HG03064 (cell line): Measurements from ENCODE around the gene FOXP3.

Experiments
- ATAC-seq: cut with Tn5 transposase; IDR thresholded peaks from one replicate; pipeline ENCODE4 v1.9.1; 2021; ENCODE audit warnings: low read depth; ENCODE audit not compliant: unreplicated experiment

FOXP3 gene

DNA sequence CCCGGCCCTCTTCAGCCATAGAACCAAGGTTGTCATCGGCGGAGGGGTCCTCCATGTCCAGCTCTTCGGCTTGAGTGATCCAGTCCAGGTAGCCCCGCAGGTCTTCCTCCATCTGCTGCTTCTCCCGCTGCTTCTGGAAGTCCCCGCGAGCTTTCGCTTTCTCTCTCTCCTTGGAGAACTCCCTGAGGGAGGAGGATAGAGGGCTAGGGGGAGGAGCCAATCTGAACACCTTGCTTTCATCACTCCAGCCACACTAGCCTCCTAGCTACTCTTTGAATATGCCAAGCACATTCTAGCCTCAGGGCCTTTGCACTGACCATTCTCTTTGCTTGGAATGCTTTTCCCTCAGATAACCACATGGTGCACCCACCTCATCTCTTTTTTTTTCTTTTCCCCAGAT lies 37.6 kb downstream of the FOXP3 start:
- ATAC-seq: no peak

DNA sequence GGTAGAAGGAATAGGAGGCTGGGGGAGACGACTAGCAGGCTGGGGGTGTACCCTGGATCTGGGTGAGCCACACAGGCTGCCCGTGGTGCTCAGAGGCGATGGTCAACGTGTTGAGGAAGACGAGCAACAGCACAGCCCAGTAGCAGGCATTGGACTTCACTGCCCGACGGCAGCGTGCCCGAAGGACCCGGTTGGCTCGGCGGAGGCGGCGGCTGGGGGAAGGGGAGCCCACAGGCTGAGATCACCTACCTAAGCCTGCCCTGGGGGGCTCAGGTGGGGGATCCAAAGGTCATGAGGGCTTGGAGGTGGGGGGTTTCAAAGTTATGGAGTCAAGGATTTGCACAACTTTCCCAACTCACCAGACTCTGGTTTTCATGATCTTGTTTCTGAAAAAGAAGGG lies 38.7 kb downstream of the FOXP3 start:
- ATAC-seq: no peak

DNA sequence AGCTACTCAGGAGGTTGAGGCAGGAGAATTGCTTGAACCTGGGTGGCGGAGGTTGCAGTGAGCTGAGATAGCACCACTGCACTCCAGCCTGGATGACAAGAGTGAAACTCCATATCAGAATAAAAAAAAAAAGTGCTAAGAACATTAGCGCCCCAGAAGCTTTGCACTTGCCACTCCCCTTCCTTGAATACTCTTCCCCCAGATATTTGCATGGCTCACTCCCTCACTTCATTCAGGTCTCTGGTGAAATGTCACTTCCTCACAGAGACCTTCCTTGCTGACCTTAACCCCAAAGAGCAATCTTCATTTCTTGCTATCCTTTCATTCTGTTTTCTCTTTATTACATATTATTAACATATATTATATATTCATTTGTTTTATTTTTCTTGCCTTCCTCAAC lies 42.6 kb downstream of the FOXP3 start:
- ATAC-seq: no peak

DNA sequence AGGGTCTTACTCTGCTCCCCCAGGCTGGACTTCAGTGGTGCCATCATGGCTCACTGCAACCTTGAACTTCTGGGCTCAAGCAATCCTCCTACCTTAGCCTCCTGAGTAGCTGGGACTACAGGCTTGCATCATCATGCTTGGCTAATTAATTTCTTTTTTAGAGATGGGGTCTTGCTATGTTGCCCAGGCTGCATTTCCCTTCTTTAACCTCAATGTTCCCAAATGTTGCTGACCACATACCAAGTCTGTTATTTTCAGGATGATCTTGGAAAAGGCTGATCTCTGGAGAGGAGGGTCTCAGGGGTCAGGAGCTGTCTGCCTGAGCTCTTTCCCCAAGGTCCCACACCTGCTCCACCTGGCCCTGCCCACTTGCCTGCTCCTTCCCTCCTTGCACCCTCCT lies 44.4 kb downstream of the FOXP3 start:
- ATAC-seq: no peak

DNA sequence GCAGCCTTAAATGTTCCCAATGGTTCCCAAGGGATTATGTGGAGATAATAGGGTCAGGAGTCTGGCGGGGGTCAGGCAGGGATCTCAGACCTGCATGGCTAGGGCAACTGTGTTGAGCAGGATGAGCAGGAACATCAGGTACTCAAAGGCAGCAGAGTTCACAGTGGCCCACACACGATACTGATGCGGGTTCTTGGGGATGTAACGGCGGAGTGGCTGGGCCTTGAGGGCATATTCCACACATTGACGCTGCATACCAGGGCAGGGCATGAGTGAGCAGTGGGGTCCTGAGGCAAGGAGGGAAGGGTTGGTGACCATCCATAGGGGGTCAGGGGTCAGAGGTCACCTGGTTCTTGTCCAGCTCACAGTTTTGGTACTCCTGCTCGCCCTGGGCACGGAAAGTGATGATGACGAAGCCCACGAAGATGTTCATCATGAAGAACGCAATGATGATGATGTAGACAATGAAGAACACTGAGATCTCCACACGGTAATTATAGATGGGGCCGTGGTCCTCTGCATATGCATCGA lies 49.4 kb downstream of the FOXP3 start:
- no peak for ATAC-seq

DNA sequence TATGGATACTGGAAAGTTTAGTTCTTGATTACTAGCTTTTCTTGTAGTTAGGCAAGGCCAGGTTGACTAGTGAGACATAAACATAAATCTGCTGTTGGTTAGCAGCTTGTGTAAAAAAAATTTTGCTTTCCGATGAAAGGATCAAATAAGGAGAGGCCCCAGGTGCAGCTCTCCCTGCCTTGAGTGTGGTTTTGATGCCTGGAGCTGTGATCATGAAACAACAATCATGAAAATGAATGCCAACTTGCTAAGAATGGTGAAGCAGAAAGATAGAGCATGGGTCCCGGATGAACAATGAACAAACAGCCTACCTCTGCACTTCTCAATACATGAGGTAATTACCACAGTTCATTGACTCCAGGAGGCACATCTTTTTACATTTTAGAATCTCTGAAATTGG lies 50.1 kb downstream of the FOXP3 start:
- ATAC-seq: no peak

DNA sequence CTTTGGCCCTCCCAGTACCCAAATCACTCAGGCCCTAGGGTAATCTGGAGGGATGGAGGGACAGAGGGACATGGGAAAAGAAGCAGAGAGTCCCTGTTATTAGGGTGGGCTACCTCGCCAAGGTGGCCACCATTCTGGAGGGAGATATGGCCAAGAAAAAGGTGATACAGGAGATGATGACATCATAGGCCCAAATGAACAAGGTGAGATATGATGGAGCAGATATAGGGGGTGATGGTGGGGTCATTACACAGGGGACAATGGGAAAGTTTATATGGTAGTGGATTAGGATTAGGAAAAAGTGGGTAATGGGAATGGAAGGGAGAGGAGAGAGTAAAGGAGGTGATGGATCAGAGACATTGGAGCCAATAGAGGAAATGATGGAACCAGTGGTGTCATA lies 51.6 kb downstream of the FOXP3 start:
- ATAC-seq: no peak

DNA sequence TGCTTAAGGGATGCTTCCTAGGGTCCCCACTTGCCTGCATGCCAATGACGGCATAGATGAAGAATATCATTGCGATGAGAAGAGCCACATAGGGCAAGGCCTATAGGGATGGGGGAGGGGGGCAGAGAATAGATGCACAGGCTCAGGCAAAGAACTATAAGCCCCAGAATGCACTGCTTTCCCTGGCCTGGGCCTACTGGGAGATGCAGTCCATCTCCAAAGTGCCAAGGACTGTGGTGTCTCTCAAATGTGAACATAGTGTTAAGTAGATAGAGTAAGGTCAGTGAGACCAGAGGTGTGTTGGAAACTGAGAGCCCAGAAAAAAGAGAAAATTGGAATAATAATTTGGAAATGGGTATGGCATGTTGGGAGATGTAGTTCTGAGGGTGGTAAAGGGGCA lies 52.3 kb downstream of the FOXP3 start:
- ATAC-seq: no peak

DNA sequence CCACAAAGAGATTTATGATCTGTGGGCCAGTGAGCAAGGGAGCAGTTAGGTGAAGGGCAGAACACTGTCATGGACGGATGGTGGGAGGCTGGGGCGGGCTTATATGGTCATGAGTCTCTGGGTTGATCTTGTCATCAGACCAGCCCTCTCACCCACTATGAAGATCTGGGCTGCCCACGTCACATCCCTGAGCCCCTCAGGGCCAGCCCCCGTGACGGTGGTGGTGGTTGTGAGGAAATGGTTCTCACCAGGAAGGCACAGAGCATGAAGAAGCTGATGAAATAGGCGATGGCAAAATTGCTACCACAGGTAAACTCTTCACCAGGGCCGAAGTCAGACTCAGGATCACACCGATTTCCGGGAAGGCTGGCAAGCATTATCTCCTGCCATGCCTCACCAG lies 53.4 kb downstream of the FOXP3 start:
- ATAC-seq: no peak

DNA sequence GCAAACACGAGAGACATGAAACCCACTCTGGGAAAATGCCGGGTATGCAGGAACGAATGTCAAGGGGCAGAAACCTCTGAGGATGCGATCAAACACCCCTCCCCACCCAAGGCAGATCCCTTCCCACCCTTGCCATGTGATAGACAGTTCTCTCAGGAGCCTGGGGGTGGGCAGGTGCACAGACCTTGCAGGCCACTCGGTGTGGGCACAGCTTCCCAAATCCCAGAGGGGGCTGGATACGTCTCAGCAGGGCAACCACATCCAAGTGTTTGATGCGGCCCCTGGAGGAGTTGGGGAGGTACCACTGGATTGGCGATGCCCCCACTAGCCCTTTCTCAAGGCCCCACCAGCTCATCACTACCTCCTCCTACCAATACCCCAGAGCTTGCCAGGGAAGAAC lies 54.1 kb downstream of the FOXP3 start:
- ATAC-seq: no peak

DNA sequence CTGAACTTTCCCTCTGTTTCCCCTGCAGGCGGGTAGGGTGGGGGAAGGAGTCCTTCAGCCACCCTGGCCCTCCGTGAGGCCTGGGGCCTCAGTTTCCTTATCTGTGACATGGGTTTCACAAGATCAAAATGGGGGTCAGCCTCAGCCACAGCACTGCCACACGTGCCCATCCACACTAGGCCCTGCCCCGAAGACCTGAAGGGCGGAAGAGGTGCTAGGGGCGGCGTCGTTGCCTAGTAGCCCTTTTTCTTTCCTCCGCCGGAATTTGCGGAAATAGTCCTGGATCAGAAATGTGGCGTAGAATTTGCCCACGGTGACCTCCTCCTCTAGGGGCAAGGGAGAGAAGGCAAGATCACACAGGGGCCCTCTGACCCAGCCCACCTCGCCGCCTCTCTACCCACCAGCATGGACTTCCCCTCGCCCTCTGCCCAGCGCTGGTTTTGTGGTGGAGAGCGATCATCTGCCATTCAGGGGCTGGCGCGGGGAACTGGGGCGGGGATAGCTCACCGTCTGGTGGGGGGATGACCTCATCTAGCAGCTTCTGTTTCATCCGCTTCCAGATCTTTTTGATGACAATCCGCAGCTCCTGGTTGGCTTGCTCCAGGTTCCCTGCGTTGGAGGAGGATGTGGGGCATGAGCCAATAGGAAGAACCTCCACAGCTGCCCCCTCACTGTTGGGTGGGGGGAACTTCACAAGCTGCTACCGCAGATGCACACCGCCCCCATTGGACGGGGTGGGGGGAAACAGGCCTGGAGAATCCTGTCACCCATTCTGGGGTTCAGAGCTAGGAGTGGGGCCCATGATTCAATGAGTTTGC lies 54.9 kb downstream of the FOXP3 start:
- no peak for ATAC-seq

DNA sequence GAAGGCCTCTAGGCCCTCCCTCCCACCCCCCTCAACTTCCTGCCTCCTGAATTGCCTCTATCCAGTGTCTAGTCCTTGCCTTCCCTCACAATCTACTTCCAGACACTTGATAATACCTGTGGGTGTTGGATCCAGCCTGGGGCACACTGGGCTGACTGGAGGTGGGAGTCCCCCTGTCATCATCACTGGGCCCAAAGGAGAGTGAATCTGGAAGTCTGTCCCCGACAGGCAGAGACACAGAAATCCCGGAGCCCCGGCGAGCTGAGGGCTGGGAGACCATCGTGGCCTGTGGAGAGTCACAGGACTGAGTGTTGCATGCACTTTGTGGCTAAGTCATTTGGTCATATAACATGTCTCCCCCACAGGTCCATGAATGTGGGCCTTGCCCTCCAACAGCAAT lies 56.1 kb downstream of the FOXP3 start:
- ATAC-seq: no peak

DNA sequence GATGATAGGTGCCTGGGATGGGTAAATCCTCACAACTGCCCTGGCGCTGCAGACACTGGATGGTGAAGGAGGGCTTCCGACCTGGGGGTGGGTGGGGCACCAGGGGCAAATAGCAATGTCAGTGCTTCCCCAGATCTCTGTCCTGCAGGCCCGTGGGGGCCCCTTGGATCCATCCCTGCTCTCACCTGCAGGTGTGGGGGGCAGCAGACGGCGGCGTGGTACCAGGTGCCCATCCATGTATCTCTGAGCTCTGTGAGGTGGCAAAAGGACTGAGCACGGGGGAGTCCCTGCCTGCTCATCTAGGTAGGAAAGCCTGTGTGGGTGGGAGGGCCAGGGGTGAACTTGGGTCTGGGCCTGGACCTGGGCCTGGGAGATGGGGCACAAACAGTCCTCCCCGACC lies 58.0 kb downstream of the FOXP3 start:
- no peak for ATAC-seq

DNA sequence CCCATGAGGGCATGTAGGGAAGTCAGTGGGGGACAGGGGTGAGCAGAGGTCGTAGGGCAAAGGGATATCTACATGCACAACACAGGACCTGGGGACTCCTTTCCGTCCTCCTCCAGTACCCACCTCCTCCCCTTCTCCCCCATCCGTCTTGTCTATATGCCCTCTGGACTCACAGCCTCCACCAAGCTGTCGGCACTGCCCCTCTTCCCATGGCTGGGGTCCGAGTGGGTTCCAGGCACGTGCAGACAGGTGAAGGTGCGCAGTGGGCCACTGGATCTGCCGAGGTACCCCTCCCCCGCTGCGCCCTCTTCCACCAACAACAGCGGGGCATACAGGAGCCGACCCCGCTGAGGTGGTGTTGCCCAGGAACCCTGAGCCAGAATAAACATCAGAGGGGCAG lies 59.1 kb downstream of the FOXP3 start:
- no peak for ATAC-seq

DNA sequence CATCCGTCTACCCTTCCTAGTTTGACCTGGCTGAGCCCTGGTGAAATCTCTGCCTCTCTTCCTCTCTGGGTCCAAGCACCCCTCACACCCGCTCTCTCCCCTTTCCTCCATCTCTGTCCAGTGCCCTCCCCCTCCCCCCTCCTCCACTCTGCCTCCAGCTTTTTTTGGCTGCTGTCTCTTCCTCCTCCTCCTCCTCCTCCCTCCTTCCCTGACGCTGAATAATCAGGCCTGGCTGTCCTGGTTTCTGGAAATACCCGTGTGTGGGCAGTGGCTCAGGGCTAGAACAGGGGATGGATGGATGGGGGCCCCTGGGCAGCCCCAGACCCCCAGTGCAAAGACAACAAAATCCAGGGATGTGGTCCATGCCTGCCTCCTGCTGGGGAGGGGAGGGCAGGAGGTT lies 59.8 kb downstream of the FOXP3 start:
- ATAC-seq: no peak

DNA sequence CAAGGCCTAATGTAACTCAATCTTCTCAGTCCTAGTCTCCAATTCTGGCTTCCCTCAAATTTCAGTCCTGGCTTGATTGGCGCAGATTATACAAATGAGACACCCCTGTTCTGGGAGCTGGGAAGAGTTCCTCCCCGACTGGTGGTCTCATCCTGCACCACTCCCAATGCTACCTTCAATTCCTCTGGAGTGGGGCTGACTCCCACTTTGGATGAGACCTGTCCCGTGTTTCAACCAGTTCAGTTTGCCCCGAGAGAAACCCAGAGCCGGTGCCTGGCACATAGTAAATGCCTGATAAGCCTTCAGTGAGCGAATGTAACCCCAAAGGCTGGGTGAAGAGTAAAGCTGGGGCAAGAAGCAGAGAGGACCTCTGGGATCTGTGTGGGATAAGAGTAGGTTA lies 60.5 kb downstream of the FOXP3 start:
- no peak for ATAC-seq

DNA sequence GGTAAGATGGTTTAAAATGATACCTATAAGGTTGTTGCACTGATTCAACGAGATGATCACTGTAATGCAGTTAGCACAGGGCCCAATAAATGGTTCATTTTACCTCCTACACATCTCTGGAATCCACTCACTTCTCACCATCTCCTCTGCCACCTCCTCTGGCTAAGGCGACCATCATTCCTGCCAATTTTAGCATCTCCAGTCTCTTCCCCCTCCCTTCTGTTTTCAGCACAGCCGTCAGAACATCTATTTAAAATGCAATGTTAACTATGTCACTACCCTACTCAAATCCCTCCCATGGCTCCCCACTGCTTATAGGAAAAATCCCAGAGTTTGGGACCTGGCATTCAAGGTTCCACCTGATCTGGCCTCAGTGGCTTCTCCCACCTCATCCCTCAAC lies 61.0 kb downstream of the FOXP3 start:
- ATAC-seq: no peak

DNA sequence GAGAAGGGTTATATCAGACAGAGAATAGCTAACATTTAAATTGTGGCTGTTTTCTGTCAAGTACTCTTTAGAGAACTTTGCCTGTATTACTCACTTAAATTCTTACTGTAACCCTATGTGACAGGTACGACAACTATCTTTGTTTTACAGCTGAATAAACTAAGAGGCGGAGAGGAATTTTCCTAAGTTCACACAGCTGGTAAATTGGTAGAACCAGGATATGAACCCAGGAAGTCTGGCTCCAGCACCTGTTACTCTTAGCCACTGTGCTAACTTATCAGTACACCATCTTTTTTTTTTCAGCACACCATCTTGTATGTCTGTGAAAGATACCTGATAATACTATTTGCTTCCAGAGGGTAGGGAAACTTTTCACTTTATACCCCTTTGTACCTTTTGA lies 62.5 kb downstream of the FOXP3 start:
- no peak for ATAC-seq
